ENCODE results near the gene DSG3. TPM values are rescaled to one million over a fixed set of nuclear protein-coding genes. Genes with fewer than 3 reads are reported as not detected.
"Not testable (repeated sequence)": the region's sequence is repeated elsewhere in the genome, so short reads cannot be mapped to it uniquely, and the experiment has no call there.

DSG3 gene
- total and polyA plus RNA-seq, 10 of the 15 experiments (the other 5 are each of a cell fraction or from before 2014, with no cell fraction given): 0.01 to 0.36 (median 0.30) TPM

DNA sequence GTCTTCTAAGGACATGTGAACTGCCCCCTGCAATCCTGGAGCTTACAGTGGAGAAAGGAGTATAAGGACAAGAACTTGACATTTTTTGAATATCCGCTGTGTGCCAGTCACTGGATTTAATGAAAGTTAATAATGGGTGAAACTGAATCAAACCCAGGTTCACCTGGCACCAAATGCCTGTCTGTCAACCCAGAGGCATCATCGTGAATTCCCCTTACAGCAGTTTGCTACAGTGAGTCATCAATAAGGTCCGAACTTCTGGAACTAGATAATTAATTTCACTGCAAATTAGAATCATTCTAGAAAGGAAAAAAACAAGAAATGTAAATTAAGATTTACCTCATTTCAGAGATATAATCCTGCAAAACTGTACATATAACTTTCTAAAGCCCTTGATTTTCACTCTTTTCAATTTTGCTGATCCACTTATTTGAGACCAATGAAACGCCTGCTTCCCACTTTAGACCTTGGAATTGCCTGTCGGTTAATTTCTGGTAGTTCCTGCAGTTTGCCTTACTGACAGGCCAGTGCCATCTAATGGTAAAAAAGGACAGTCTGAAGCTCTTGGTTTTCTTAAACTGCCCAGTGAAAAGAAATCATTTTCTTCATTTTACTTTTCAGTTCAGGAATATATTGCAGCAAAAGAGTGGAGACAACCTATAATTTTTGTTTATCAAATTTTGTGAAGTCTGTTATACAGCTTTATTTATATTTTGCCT, 58.6 kb downstream of the DSG3 start:
- Histone ChIP-seq H3K4me3 (no peak overlapping the region), H3K27ac (ENCODE audit: control insufficient read depth, insufficient read depth) (no peak overlapping the region), H4K20me1 (ENCODE audit: control insufficient read depth, insufficient read depth) (no peaks in the 10 kb centered on the region), H3K79me2 (ENCODE audit: control insufficient read depth, insufficient read depth, low read length) (peaks cover 26% of the 10 kb centered on the region), H3K9ac (ENCODE audit: control insufficient read depth, insufficient read depth, low read length) (no peak overlapping the region), H2AFZ (ENCODE audit: control insufficient read depth, low read depth, low read length) (no peak overlapping the region), H3K9me3 (replicated peaks; ENCODE audit: control insufficient read depth, insufficient read depth, low read length) (no peaks in the 10 kb centered on the region; the same call in 2 of the 3 replicates), H3K4me1 (ENCODE audit: control insufficient read depth, insufficient read depth, low read length) (peaks cover 14% of the 10 kb centered on the region), H3K36me3 (ENCODE audit: control insufficient read depth in 2 of 2, insufficient read depth in 2 of 2, low read length in 1 of 2) (no peaks in the 10 kb centered on the region), H3K4me2 (ENCODE audit: control insufficient read depth, insufficient read depth) (no peak overlapping the region), H3K27me3 (replicated peaks in 1 of 2; ENCODE audit: control insufficient read depth in 2 of 2, insufficient read depth in 2 of 2, low read length in 1 of 2) (no peaks in the 10 kb centered on the region)
- ChIA-PET RAD21 (ENCODE audit: unreplicated experiment) (interaction anchor here (1.4 kb wide), 1 partner anchor 80 kb away, joined by 3 read pairs; no protein-coding TSS in a partner anchor), SMC1A (ENCODE audit: uncharacterized antibody, unreplicated experiment) (no interaction called here), POLR2A (no interaction called here), CTCF (interaction anchor here (0.6 to 2.2 kb wide), 3 partner anchors 75 to 314 kb away, joined by 3 to 7 read pairs (median 3); no protein-coding TSS in a partner anchor)
- in situ Hi-C loops (cut with MboI) (no loop called here), intact Hi-C loops (cut with micrococcal nuclease; ENCODE audit: unreplicated experiment) (no loop called here)
- TF ChIP-seq ATF7 (IDR thresholded peaks at IDR 0.05; ENCODE audit: low read depth): no peak
- TF ChIP-seq POU2F2 (IDR thresholded peaks at IDR 0.05; ENCODE audit: borderline replicate concordance, low read depth, low read length): no peak
- TF ChIP-seq PAX5 (IDR thresholded peaks at IDR 0.05; ENCODE audit: borderline replicate concordance, low read depth, low read length): no peak
- TF ChIP-seq, protein P1, sequence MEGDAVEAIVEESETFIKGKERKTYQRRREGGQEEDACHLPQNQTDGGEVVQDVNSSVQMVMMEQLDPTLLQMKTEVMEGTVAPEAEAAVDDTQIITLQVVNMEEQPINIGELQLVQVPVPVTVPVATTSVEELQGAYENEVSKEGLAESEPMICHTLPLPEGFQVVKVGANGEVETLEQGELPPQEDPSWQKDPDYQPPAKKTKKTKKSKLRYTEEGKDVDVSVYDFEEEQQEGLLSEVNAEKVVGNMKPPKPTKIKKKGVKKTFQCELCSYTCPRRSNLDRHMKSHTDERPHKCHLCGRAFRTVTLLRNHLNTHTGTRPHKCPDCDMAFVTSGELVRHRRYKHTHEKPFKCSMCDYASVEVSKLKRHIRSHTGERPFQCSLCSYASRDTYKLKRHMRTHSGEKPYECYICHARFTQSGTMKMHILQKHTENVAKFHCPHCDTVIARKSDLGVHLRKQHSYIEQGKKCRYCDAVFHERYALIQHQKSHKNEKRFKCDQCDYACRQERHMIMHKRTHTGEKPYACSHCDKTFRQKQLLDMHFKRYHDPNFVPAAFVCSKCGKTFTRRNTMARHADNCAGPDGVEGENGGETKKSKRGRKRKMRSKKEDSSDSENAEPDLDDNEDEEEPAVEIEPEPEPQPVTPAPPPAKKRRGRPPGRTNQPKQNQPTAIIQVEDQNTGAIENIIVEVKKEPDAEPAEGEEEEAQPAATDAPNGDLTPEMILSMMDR (IDR thresholded peaks at IDR 0.05 in 2 of 3, conservative IDR thresholded peaks at IDR 0.05 in 1 of 3; ENCODE audit: control insufficient read depth in 2 of 3, extremely low read depth in 1 of 3, insufficient read depth in 1 of 3, low read depth in 3 of 3, low read length in 3 of 3): 0 out of 6 replicates have a peak, but pooled peaks of 2 of the 3 experiments have one; percentile 8 to 10
- TF ChIP-seq EZH2 (IDR thresholded peaks at IDR 0.05; ENCODE audit: borderline replicate concordance, control insufficient read depth, low read depth, low read length): no peak
- peak; percentile 49 for TF ChIP-seq RAD21 (IDR thresholded peaks at IDR 0.05; ENCODE audit: insufficient read depth, low read depth, low read length)
- TF ChIP-seq EP300 (IDR thresholded peaks at IDR 0.05; ENCODE audit: borderline replicate concordance in 1 of 2, control insufficient read depth in 1 of 2, low read depth in 2 of 2, low read length in 2 of 2): no peak
- TF ChIP-seq RBBP5 (conservative IDR thresholded peaks at IDR 0.05): no peak
- TF ChIP-seq SIX5 (IDR thresholded peaks at IDR 0.05; ENCODE audit: low read depth, low read length, severe bottlenecking): no peak
- TF ChIP-seq SUZ12 (IDR thresholded peaks at IDR 0.05; ENCODE audit: unreplicated experiment): no peak
- no peak for TF ChIP-seq MTA2 (IDR thresholded peaks at IDR 0.05; ENCODE audit: low read depth)
- TF ChIP-seq HDGF (IDR thresholded peaks at IDR 0.05): no peak
- TF ChIP-seq, protein P2, sequence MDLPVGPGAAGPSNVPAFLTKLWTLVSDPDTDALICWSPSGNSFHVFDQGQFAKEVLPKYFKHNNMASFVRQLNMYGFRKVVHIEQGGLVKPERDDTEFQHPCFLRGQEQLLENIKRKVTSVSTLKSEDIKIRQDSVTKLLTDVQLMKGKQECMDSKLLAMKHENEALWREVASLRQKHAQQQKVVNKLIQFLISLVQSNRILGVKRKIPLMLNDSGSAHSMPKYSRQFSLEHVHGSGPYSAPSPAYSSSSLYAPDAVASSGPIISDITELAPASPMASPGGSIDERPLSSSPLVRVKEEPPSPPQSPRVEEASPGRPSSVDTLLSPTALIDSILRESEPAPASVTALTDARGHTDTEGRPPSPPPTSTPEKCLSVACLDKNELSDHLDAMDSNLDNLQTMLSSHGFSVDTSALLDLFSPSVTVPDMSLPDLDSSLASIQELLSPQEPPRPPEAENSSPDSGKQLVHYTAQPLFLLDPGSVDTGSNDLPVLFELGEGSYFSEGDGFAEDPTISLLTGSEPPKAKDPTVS (IDR thresholded peaks at IDR 0.05; ENCODE audit: low read depth, low read length): no peak
- no peak for TF ChIP-seq ESRRA (IDR thresholded peaks at IDR 0.05; ENCODE audit: low read length)
- ATAC-seq (no peak), FAIRE-seq (no peak), DNase-seq (ENCODE audit: low read depth, low spot score) (no peak)
- 70% methylated on average over 5 of the region's 5 CpGs for WGBS (ENCODE audit: insufficient coverage, insufficient replicate concordance, low lambda C conversion rate, missing lambda C conversion rate)
- no TSS peak for BruUV-seq (replicated peaks)

DNA sequence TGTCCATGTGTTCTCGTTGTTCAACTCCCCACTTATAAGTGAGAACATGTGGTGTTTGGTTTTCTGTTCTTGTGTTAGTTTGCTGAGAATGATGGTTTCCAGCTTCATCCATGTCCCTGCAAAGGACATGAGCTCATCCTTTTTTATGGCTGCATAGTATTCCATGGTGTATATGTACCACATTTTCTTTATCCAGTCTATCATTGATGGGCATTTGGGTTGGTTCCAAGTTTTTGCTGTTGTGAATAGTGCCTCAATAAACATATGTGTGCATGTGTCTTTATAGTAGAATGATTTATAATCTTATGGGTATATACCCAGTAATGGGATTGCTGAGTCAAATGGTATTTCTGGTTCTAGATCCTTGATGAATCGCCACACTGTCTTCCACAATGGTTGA, 59.6 kb downstream of the DSG3 start:
- SMC1A ChIA-PET (ENCODE audit: uncharacterized antibody, unreplicated experiment); ATAC-seq; H4K20me1 ChIP-seq (ENCODE audit: control insufficient read depth, insufficient read depth); in situ Hi-C loops (cut with MboI); H3K9ac ChIP-seq (ENCODE audit: control insufficient read depth, insufficient read depth, low read length); DNase-seq (ENCODE audit: low read depth, low spot score); H3K27me3 ChIP-seq (replicated peaks in 1 of 2; ENCODE audit: control insufficient read depth in 2 of 2, insufficient read depth in 2 of 2, low read length in 1 of 2); POLR2A ChIA-PET; intact Hi-C loops (cut with micrococcal nuclease; ENCODE audit: unreplicated experiment); H3K27ac ChIP-seq (ENCODE audit: control insufficient read depth, insufficient read depth); FAIRE-seq; H3K4me2 ChIP-seq (ENCODE audit: control insufficient read depth, insufficient read depth); H3K4me3 ChIP-seq; H2AFZ ChIP-seq (ENCODE audit: control insufficient read depth, low read depth, low read length); BruUV-seq (replicated peaks); H3K9me3 ChIP-seq (replicated peaks; ENCODE audit: control insufficient read depth, insufficient read depth, low read length); H3K36me3 ChIP-seq (ENCODE audit: control insufficient read depth in 2 of 2, insufficient read depth in 2 of 2, low read length in 1 of 2); RAD21 ChIA-PET (ENCODE audit: unreplicated experiment): not testable (repeated sequence)
- peaks cover 20% of the 10 kb centered on the region for H3K79me2 ChIP-seq (ENCODE audit: control insufficient read depth, insufficient read depth, low read length)
- 78% methylated on average over 2 of the region's 2 CpGs for WGBS (ENCODE audit: insufficient coverage, insufficient replicate concordance, low lambda C conversion rate, missing lambda C conversion rate)
- CTCF ChIA-PET: interaction anchor here (1.3 kb wide), 1 partner anchor 313 kb away, joined by 3 read pairs; no protein-coding TSS in a partner anchor
- peaks cover 17% of the 10 kb centered on the region for H3K4me1 ChIP-seq (ENCODE audit: control insufficient read depth, insufficient read depth, low read length)

Measured in GM12878 (cell line).